ENCODE data around the gene RCBTB2.

RCBTB2 gene

GRCh38 chr13:48448285-48448958 is 84.5 kb downstream of the RCBTB2 start:
- Histone ChIP-seq H3K27me3 (ENCODE audit: control insufficient read depth, insufficient read depth, low read length) (no peaks in the 10 kb centered on the region), H3K4me3 (ENCODE audit: low read length) (no peak overlapping the region), H3K9ac (ENCODE audit: low read length) (no peak overlapping the region), H3K36me3 (ENCODE audit: control insufficient read depth, insufficient read depth, low read length) (peaks cover 2% of the 10 kb centered on the region), H3K4me1 (ENCODE audit: control insufficient read depth, insufficient read depth, low read length) (no peaks in the 10 kb centered on the region), H3K27ac (ENCODE audit: low read depth, low read length) (no peak overlapping the region)

GRCh38 chr13:48446464-48446863 is 86.4 kb downstream of the RCBTB2 start:
- Histone ChIP-seq H3K9ac (ENCODE audit: low read length) (no peak overlapping the region), H3K4me3 (ENCODE audit: low read length) (no peak overlapping the region), H3K27ac (ENCODE audit: low read depth, low read length) (no peak overlapping the region), H3K27me3 (ENCODE audit: control insufficient read depth, insufficient read depth, low read length) (no peaks in the 10 kb centered on the region), H3K36me3 (ENCODE audit: control insufficient read depth, insufficient read depth, low read length) (peaks cover 2% of the 10 kb centered on the region), H3K4me1 (ENCODE audit: control insufficient read depth, insufficient read depth, low read length) (no peaks in the 10 kb centered on the region)

GRCh38 chr13:48443442-48444208 is 89.3 kb downstream of the RCBTB2 start:
- no peaks in the 10 kb centered on the region for H3K27me3 ChIP-seq (ENCODE audit: control insufficient read depth, insufficient read depth, low read length)

More at GRCh38 chr13:48443442-48444208, 89.3 kb downstream of the RCBTB2 start:
- peaks cover 2% of the 10 kb centered on the region for H3K36me3 ChIP-seq (ENCODE audit: control insufficient read depth, insufficient read depth, low read length)
- H3K9ac ChIP-seq (ENCODE audit: low read length) = no peak overlapping the region
- no peak overlapping the region for H3K4me3 ChIP-seq (ENCODE audit: low read length)
- H3K4me1 ChIP-seq (ENCODE audit: control insufficient read depth, insufficient read depth, low read length) = no peaks in the 10 kb centered on the region
- H3K27ac ChIP-seq (ENCODE audit: low read depth, low read length) = no peak overlapping the region
